GM12891 (cell line): Measurements from ENCODE around the gene CACNA2D1. TPM values are rescaled to one million over a fixed set of nuclear protein-coding genes. Genes with fewer than 3 reads are reported as not detected.

Source experiments
- DNase-seq: peaks from one replicate; pipeline ENCODE4 v3.0.0; 2011; ENCODE audit warnings: low spot score; ENCODE audit not compliant: insufficient read length
- FAIRE-seq: peaks from 2 replicates; lab custom pipeline; 2011; peaks lifted over from hg19 to GRCh38; lab: Jason Lieb, UNC
- PAX5 ChIP-seq: IDR thresholded peaks from 2 replicates; pipeline ENCODE4 v1.6.1; 2011; ENCODE audit warnings: low read length, moderate library complexity, mild to moderate bottlenecking; ENCODE audit not compliant: insufficient read depth, severe bottlenecking
- POLR2A ChIP-seq: IDR thresholded peaks from 2 replicates; pipeline ENCODE4 v1.6.1; 2011; ENCODE audit warnings: low read depth, low read length, control low read depth
- POLR2AphosphoS5 ChIP-seq: IDR thresholded peaks from 2 replicates; pipeline ENCODE4 v1.6.1; 2011; ENCODE audit warnings: low read depth, low read length, control low read depth
- POU2F2 ChIP-seq: IDR thresholded peaks from 2 replicates; pipeline ENCODE4 v1.6.1; 2011; ENCODE audit warnings: low read depth, mild to moderate bottlenecking, control low read depth, low read length, moderate library complexity
- SPI1 ChIP-seq: IDR thresholded peaks from 2 replicates; pipeline ENCODE4 v1.6.1; 2011; ENCODE audit warnings: low read depth, low read length, control low read depth
- TAF1 ChIP-seq: IDR thresholded peaks from 2 replicates; pipeline ENCODE4 v1.6.1; 2011; ENCODE audit warnings: low read depth, low read length, control low read depth
- polyA plus RNA-seq: library from polyadenylated mRNA; unstranded; fragments of >200 nt; gene quantifications from one replicate; pipeline ENCODE4 v1.2.1, GENCODE V29; 2012; ENCODE audit warnings: low read depth, missing spikeins, inconsistent platforms; ENCODE audit not compliant: missing spikeins

Gene CACNA2D1
- not detected for polyA plus RNA-seq

GRCh38 chr7:82443547-82444219 is at the start of gene CACNA2D1:
Gene CACNA2D1 (minus strand): TSS chr7:82443777.
- FAIRE-seq (no peak), DNase-seq (peak; percentile 27)
- TF ChIP-seq TAF1 = no peak
- no peak for TF ChIP-seq POLR2A
- no peak for TF ChIP-seq PAX5
- no peak for TF ChIP-seq POU2F2
- no peak for TF ChIP-seq SPI1
- TF ChIP-seq POLR2AphosphoS5 = no peak

DNA sequence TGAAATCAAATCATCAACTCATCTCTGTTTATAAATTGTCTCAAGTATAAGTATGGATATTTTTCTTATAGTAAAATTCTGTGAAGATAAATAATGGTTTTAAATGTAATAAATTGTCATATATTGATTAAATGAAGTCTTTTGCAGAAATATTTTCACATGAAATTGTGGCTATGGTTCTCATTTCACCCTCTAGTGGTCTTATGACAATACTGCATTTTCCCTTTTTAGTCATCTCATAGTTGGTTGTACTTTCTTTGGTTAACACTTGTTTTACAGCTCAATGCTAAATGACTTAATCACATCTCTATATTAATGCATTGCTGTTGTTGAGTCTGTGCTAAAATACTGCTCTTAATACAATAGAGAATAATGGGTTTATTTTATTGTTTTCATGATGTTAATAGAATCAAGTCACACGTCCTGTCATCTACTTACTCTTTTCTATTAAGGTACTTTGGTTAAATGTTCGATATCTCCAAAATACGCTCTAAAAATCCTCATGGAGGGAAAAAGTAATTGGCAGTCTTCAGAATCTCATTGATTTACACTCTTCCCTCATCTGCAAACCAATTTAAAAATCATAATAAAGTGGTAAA is 38.0 kb upstream of the CACNA2D1 start:
- DNase-seq (no peak), FAIRE-seq (no peak)
- TF ChIP-seq SPI1 (no peak), PAX5 (no peak), TAF1 (no peak), POU2F2 (no peak), POLR2A (no peak), POLR2AphosphoS5 (no peak)

GRCh38 chr7:82477733-82478515 is 34.3 kb upstream of the CACNA2D1 start:
- DNase-seq = no peak
- TF ChIP-seq POU2F2 = no peak
- TF ChIP-seq TAF1 = no peak
- no peak for TF ChIP-seq POLR2AphosphoS5
- TF ChIP-seq SPI1 = no peak
- TF ChIP-seq POLR2A = no peak
- TF ChIP-seq PAX5 = no peak
- FAIRE-seq = no peak

DNA sequence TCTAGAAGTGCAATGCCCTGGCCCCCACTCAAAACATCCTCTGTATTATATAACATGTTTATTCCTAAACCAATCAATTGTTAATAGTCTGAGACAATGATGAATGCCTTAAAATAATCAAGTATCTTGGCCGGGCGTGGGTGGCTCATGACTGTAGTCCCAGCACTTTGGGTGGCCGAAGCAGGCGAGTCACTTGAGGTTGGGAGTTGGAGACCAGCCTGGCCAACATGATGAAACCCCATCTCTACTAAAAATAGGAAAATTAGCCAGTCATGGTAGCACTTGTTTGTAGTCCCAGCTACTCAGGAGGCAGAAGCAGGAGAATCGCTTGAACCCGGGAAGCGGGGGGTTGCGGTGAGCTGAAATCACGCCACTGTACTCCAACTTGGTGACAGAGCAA is 29.4 kb upstream of the CACNA2D1 start:
- FAIRE-seq = no peak
- DNase-seq = no peak
- no peak for TF ChIP-seq PAX5
- no peak for TF ChIP-seq SPI1
- TF ChIP-seq POU2F2 = no peak
- TF ChIP-seq POLR2A = no peak
- TF ChIP-seq TAF1 = no peak
- no peak for TF ChIP-seq POLR2AphosphoS5

DNA sequence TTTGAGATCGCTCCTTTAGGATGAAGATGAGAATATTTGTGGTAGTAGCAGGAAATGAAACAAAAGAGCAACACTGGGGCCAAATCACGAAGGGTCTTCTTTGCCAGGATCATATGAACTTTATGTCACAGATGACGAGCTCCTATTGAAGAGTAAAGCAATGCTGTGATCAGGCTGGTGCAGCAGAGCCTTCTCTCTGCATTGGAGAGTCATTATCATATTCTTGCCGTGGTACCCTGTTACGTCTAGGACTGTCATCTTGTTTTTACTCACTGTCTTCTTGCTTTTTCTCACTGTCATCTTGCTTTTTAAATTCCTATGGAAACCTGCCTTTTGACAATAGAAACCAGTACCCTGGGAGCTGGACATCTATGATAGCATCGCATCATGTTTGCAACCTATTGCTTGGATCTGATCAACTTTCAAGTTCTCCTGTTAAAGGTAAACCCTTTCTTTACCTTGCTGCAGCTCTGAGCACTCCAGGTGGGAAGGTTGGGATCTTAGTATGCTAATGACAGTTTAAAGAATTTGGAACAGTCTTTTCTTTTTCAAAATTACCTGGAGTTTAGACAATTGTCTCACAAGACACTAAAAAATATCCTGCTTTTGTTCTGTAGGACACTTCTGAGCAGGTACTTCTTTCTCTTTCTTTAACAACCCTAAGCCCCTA is 27.9 kb upstream of the CACNA2D1 start:
- DNase-seq (no peak), FAIRE-seq (no peak)
- TF ChIP-seq POLR2AphosphoS5 (no peak), SPI1 (no peak), POLR2A (no peak), PAX5 (no peak), POU2F2 (no peak), TAF1 (no peak)

DNA sequence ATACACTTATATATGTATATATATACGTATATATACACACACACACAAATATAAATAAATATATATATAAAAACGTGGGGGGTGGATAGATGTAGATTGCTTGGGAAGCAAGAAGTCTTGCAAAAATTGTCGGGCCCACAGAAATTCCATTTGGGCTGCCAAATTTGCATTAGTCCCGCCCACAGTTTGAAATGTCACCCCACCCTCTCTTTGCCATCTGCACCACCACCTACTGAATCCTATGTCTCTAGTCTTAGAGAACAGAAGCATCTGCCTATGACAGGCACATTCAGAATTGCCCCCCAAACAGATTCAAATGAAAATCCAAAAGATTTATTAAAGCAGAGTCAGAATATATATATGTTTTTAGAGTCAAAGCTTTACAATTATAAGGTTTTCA is 25.6 kb upstream of the CACNA2D1 start:
- no peak for FAIRE-seq
- TF ChIP-seq PAX5 (no peak), POU2F2 (no peak), POLR2AphosphoS5 (no peak), TAF1 (no peak), POLR2A (no peak), SPI1 (no peak)

DNA sequence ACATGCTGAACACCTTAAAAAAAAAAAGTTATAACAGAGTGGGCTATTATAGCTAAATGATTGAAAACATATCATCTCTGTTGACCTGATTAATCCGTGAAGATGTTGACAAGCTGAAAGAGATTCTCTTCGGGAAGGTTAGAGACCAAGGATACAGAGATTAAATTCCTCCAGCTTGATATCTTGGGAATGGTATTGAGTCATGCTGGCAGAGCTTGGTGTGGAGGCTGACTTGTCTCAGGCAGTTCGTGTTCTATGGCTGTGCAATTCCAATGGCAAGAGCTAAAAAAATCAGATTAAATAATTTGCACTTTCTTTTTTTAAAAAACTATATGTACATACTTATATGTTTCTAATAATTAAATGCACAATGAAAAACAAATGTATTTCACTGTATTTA is 24.9 kb upstream of the CACNA2D1 start:
- no peak for TF ChIP-seq PAX5
- TF ChIP-seq POLR2A = no peak
- TF ChIP-seq TAF1 = no peak
- TF ChIP-seq SPI1 = no peak
- TF ChIP-seq POLR2AphosphoS5 = no peak
- TF ChIP-seq POU2F2 = no peak
- DNase-seq = no peak
- no peak for FAIRE-seq

More for the DNA sequence above, 25.6 kb upstream of the CACNA2D1 start:
- no peak for DNase-seq

DNA sequence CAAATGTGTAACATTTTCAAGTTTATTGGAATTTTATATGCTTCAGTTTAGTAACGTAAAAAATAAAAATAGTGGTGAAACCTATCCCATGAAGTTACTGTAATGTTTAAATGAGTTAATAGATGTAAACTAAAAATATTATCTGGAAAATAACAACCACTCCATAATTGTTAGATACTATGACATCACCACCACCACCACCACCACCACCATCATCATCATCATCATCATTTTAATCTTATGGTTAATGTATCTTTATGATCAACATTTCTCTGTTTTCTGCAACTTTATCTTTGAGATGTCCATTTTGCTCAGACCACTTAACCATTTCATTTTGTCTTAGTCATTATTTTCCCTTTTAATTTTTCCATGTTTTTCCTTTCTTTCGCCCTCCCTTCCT is 23.4 kb upstream of the CACNA2D1 start:
- TF ChIP-seq PAX5 = no peak
- DNase-seq (no peak), FAIRE-seq (no peak)

DNA sequence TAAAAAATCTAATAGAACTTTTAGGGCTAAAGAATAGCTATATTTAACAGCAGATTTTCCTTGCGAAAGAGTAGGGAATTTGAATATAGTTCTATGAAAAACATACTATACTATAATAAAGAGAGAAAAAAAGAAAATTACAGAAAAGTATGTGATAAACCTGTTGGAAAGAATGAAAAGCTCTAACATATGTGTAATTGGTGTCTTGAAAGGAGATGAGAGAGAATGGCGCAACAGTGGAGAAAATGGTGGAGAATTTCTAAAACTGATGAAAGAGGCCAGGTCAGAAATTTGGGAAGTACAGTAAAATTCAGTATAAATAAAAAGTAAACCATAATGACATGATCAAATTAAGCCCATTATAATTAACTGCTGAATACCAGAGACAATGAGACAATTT is 20.8 kb upstream of the CACNA2D1 start:
- FAIRE-seq = no peak
- DNase-seq = no peak
- no peak for TF ChIP-seq TAF1
- TF ChIP-seq POLR2AphosphoS5 = no peak
- no peak for TF ChIP-seq PAX5
- no peak for TF ChIP-seq POU2F2
- TF ChIP-seq POLR2A = no peak
- TF ChIP-seq SPI1 = no peak
